ENCODE data around the gene CDH4.
"Not testable (repeated sequence)": the region's sequence is repeated elsewhere in the genome, so short reads cannot be mapped to it uniquely, and the experiment has no call there.

The CDH4 gene

DNA sequence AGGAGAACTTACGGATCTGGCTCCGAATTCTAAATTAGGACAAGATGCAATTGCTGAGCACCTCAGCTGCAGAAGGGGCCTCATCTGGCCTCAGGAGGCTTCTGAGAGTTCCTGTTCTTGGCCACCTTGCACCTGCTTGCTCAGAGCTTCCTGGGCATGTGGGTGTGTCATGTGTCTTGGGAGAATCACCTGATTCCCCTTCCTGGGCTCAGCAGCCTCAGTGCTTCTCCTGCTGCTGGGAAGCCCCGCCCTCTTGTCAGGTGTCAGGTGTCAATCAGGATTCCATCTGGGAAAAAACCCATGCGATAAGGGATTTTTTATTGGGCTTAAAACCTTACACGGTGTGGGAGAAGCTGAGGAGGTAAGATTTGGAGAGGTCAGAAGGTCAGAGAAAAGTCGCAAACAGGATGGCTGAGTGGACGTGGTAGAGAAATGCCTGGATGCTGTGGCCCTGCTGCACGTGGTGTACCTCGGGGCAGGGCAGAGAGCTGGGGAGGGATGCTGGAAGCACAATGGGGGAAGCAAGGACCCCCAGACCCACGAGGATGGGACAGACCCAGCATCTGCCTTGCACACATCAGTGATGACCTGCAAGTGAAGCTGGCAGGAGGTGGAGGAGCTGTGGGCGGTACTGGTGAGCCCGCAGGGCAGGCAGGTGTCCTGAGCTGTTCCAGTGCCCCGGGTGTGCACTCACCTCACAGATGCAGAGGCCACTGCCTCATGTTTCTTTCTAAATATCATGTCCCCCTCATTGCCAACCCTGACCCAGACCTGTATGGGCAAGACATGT lies 170.8 kb downstream of the CDH4 start:
- no peak for DNase-seq

DNA sequence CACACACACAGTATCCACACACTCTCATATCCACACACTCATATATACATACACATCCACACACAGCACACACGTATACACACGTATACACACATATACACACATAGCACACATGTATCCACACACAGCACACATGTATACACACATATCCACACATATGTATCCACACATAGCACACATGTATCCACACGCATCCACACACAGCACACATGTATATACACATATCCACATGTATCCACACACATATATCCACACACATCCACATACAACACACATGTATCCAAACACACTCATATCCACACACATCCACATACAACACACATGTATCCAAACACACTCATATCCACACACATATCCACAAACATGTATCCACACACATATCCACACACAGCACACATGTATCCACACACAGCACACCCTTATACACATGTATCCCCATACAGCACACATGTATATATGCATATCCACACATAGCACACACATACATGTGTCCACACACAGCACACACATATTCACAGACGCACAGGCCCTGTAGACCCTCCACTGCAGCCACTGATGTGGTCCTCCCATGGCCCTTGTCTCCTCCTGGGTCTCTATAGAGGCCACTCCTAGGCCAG lies 172.1 kb downstream of the CDH4 start:
- no peak for DNase-seq

DNA sequence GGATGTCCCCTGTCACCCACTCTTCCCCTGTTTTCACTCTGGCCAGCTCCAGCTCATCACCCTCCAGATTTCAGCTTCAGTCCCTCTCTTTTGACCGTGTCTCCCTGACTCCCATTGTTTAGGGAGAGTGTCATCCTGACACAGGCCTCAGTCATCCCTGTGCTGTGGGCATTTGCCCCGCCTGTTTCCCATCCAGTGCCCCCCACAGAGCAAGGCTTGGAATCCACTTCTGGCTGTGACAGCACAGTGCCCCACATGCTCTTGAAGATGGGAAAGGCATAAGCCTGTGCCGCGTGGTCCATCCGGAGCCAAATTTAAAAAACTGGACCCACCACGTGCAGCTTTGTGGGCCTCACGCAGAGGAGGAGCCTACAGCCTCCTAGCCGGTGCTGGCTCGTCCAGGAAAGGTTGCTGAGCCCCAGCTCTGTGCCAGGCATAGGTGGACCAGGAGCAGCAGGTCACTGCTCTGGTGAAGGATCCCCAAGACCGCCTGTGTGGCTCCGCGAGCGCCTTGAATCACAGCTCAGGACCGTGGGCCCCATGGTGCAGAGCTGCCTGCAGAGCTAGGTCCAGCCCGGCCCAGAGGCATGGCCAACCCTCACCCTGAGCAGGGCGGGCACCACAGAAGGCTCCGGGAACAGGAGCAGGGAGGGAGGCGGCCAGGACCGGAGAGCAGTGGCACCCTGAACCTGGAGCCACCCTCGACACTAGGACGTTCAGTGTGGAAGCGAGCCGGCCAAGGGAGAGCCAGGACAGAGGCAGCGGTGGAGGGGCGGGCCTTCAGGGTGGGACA lies 172.8 kb downstream of the CDH4 start:
- no peak for DNase-seq

DNA sequence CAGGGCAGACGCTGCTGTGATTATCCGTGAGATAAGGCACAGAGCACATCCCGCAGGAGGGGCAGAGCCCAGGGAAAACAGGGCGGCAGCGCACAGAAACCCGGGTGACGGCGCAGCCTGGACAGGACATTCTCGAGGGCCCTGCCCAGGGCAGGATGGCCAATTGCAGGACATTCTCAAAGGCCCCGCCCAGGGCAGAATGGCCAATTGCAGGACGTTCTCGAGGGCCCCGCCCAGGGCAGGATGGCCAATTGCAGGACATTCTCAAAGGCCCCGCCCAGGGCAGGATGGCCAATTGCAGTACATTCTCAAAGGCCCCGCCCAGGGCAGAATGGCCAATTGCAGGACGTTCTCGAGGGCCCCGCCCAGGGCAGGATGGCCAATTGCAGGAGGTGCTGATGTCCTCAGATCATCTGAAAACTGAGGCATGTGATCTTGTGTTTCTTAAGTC lies 173.5 kb downstream of the CDH4 start:
- not testable (repeated sequence) for DNase-seq

DNA sequence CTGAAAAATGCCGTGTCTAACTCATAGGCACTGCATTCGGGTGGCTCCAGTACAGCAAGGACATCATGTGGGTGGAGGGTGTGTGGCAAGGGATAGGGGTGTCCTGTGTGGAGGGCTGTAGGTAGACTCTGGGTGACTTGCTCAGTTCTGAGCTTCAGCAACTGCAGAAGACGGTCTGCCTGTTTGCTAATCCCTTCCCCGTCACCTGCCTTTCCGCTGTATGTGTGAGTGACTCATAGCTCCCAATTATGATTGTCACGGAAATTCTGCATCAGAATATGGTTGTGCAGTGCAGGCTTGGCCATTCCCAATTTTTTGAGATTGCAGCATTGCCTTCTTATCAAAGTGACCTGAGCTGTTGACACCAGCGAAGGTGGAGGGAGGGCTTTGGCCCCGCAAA lies 174.3 kb downstream of the CDH4 start:
- DNase-seq = no peak

DNA sequence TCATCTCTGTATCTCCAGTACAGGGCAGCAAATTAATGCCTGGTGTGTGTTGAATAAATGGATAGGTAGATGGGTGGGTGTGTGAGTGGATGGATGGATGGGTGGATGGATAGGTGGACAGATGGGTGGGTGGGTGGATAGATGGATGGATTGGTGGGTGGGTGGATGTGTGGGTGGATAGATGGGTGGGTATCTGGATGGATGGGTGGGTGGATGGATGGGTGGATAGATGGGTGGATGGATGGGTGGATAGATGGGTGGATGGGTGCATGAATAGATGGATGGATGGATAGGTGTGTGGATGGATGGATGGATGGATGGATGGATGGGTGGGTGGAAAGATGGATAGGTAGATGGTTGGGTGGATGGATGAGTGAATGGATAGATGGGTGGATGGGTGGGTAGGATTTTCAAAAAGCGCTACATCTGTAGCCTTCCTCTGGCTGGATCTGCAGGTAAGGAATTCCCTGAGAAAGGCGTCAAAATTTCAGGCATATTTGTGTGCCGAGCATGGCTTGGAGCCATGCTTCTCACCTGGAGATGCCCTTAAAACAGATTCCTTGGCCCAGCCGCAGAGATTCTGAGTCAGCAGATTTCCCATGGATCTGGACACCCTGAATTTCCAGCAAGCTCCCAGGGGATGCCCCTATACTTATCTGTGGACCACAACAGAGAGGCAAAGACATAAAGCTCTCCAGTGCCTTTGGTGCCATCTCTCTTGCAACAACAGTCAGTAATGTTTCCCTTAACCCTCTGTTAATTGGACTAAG lies 177.6 kb downstream of the CDH4 start:
- no peak for DNase-seq

DNA sequence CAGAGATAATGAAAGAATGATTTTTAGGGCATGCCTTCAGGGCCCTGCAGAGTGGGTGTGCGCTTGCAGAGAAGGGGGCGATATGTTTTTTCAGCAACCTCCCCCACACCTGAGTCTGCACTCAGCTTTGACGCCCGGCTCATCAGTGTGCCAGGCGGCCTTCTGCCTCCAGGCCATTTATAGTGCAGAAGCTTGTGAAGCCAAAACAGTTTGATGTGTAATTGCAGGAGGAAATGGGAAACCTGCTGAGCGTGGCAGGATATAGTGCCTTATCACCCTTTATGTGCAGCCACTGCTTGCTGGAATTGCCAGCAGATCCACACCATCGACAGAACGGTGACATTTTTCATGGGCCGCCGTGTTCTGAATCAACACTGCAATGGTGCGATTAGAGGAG lies 178.2 kb downstream of the CDH4 start:
- no peak for DNase-seq

DNA sequence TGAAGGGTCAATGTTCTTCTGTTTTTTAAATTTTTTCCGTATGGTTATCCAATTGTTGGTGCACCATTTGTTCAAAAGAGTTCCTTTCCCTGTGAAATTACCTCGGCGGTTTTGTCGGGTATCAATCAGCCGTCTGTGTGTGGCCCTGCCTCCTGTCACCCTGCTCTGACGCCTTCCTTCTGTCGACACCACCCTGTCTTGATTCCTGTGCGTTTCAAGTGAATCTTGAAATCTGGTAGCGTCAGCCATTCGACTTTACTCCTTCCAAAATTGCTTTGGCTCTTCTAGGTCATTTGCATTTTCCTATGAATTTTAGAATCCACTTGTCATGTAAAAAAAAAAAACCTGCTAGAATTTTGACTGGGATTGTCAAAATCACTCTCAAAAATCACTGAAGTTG lies 181.1 kb downstream of the CDH4 start:
- DNase-seq = no peak

DNA sequence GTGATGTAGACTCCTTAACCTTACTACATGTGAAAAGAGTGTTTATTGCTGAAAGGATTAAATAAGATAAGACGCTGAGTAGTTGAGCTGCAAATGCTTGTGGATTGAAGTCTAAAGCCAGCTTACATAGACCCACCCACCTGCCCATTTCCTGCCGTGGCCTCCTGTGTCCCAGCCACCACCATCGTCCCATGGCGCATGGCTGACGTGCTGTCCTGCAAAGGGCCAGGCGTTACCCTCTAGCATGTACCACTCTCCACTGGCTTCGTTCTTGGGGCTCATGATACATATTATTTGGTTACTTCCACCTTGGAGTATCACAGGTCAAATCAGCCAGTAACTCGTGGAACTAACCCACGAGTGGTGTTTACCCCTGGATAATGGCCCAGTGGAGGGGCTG lies 181.8 kb downstream of the CDH4 start:
- no peak for DNase-seq

DNA sequence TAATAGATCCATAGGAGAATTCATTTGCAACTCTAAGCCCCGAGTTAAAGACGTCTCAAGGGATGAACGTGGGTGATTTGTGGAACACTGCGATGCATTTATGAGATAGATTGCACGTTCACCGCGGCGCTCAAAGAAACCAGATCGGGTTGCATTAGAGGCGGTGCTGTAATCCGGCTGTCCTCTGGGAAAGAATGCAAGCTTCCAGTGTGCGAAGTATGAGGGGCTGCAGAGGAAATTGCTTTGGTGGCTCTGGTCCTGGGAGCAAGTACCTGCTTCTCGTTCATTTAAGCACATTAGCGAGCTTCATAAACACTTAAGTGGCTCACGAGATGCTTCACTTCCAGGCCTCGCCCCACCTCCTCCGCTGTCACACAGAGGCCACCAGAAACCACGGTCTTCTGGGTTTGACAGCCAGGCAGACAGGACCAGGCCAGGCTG lies 182.3 kb downstream of the CDH4 start:
- DNase-seq = no peak

DNA sequence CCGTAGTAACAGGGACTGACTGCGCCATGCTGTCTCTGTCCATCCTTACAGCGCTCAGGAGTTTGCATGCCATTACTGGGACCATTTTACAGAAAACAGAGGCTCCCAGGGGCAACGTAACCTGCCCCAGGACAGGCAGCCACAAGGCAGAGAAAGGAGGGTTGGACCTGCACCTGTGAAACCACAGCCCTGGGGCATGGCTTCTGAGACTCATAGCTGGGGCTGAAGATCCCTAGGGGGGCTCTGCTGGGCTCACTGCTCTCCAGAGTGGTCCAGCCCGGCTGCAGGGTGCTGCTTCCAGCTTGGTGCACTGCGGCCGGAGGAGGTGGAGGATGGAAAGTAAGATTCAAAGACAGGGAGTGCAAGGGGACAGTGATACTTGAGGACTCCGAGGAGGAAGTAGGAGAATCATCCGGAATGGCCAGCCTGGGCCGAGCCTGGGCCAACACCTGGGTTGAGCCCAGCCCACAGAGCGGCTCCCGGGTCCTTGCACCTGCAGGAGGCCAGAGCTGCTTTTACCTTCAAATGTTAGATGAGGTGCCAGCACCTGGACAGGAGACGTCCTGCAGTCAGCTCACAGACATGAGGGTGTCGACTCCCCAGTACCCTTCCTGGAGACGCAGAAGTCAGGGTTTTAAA lies 183.2 kb downstream of the CDH4 start:
- no peak for DNase-seq

DNA sequence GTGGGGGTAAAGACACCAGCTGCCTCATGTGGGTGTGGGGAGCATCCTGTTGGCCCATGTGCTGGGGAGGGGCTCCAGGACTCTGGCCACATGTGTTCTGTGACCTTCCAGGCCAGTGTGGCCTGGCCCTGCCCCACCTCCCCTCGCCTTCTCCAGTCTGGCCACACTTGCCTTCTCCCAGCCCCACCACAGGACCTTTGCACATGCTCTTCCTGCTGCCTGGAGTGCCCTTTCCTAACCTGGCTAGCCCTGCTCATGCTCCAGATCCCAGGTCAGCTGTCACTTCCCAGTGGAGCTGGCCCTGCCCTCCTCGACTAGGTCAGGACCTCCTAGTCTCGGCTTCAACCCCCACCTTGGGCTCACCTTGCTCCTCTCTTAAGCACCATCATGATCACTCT lies 183.8 kb downstream of the CDH4 start:
- DNase-seq = no peak

DNA sequence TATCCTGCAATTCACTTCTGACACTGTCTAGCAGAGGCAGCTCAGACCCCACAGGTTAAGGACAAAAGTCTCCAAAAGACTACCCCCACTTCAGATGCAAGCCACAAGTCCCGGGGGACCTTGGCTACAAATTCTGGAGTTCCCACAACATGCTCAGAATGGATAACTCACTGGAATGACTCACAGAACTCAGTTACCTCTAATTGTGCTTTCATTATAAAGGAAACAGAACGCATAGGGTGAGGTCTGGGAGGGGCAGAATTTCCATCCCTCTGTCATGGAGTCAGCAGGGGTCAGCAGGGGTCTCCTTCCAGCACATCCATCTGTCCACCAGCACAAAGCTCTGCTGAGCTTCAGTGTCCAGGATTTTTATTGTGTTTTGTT lies 184.2 kb downstream of the CDH4 start:
- DNase-seq = no peak

DNA sequence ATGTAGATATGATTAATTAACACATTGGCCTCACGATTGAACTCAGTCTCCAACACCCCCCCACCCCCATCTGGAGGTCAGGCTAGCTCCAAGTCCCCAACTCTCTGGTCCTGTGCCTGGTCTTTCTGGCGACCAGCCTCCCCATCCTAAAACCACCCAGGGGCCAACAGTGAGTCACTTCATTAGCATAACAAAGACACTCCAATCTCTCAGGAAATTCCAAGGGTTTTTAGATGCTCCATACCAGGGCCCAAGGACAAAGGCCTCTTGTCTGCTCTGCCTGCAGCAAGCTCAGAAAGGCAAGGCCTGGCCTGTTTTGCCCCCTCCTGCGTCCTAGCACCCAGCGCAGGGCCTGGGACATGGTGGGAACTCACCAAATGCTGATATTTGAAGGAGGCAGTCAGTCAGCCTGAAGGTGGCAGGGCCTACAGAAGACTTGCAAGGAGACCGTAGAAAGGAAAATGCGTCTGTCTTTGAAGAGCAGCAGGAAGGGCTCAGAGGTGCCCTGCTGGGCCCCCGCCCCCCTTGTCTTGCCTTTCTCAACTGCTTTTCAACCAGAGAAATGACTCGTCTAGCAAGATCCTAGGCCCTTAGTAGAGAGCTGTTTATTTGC lies 184.7 kb downstream of the CDH4 start:
- no peak for DNase-seq

DNA sequence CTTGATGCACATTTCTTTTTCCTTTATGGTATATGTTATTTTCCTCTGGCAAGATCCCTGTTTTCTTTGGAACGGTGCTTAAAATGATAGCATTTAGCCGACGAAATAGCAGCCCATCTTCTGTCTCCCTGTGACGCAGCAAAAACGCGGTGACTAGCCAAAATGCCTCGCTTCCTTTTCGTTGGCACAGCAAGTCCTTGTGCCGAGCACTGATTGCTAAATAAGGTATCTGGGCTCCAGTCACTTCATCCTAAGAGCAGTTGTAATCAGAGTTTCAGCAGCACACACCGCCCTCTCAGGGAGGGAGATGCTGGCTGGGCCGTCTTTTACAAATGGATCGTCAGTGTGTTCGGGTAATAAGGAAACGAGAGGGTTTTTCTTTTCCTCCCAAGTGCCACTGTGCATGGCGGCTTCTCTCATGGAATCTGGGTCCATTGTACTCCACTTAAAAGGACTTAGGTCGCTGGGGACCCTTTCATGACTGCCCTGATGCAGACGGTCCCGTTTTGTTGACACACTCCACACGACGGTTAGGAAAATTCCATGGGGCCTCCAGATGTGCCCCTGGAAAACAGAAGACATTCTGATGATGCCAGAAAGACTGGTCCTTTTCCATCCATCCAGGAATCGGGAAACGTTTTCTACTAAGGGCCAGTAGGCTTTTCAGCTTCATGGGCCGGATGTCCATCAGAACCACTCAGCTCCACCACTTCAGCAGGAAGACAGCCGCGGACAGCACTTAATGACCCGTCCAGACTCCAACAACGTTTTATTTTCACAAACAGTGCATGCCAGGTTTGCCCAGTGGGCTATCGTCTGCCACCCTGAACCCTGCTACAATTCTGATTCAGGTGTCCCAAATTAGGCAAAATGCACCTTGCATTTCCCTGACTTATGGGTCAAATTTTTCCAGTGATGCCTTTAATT lies 185.5 kb downstream of the CDH4 start:
- no peak for DNase-seq

DNA sequence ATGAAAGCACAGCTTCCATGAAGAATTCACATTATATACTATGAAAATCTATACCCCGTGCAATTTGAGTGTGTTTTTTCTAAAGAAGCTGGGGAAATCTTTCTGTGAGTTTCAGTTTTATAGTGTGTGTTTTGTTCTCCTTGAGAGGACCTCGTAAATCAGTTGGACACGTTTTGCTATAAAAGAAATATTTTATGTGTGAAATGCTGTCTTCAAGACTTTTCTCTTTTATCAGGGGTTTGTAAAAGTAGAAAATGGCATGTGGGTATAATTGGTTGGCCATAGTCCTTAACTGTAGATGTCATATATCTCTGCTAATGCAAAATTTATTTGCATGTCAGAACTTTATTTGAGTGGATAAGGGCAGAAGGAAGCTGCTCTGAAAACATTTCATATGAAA lies 186.2 kb downstream of the CDH4 start:
- DNase-seq = no peak

DNA sequence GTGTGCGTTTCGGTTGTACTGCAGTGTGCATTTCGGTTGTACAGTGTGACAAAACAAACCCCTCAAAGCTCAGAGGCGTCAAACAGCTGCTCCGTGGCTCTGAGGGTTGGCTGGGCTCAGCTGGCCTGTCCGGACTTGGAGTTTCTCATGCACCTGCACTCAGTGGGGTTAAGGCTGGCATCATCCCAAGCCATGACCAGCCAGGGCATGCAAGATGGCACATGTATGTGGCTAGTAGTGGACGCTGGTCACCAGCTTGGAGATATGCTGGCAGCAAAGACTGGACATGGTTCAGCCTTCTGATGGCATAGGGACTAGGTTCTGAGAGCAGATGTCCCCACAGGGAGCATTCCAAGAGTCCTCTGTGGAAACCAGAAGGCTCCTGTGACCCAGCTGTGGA lies 187.2 kb downstream of the CDH4 start:
- no peak for DNase-seq

DNA sequence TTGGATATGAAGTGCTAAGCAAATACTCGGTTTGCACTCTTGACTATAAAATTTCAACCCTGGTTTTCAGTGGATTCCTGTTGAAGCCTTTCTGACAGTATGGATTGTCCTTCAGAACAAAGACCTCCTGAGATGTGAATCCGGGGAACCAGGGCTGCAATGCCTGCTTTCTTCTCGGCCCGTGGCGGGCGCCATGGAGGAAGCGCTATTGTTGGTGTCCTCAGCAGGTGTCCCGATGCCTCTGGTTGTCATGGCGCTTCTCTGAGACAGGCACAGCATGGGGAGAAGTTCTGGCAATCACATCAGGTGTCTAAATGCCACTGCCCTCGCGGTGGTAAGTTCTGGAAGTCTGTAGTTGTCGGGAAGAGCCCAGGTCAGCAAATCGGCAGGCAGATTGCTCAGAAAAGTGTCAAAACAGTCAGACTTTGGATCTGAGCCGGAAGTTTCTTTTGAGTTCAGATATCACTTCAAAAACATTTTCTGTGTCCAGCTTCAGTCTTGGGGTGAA lies 188.5 kb downstream of the CDH4 start:
- DNase-seq = no peak

DNA sequence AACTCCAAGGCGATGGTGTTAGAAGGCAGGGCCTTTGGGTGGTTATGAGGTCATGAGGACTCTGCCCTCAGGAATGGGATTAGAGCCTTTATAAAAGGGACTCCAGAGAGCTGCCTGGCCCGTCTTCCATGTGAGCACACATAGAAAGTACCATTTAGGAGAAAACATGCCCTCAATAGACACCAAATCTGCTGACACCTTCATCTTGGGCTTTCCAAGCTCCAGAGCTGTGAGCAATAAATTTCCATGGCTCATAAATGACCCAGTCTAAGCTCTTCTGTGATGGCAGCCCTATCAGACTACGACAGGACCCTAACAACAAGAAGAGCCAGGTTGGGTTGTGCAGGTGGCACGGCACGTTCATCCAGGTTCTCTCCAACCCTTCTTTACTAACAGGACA lies 189.5 kb downstream of the CDH4 start:
- DNase-seq = no peak

DNA sequence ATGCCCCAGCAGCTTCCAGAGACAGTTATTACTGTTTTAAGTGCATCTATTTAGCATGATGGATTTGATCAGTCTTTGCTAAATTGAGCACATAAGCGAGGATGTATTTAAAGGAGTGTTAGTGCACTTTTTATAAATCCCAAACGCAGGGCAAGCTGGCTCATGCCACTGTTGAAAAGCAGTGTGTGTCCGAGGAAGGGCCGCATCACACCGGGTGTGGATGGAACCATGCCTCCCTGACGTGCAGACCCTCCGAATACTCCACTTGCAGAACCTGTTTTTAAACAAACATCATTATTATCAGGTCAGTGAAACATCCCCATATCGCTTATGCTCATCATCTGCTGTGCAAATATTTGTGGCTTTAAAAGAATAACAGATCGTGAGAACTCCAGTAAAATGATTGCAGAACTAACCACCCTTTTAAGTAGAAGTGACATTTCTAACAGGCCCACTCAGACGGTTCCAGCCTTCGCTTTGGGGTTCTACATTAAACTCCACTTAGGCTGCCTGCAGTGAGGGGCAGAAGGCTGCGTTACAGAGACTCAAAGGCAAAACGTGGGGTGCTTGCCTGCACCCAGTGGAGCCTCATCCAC lies 190.1 kb downstream of the CDH4 start:
- no peak for DNase-seq
